ENCODE measurements around the gene ST6GALNAC1.

DNA sequence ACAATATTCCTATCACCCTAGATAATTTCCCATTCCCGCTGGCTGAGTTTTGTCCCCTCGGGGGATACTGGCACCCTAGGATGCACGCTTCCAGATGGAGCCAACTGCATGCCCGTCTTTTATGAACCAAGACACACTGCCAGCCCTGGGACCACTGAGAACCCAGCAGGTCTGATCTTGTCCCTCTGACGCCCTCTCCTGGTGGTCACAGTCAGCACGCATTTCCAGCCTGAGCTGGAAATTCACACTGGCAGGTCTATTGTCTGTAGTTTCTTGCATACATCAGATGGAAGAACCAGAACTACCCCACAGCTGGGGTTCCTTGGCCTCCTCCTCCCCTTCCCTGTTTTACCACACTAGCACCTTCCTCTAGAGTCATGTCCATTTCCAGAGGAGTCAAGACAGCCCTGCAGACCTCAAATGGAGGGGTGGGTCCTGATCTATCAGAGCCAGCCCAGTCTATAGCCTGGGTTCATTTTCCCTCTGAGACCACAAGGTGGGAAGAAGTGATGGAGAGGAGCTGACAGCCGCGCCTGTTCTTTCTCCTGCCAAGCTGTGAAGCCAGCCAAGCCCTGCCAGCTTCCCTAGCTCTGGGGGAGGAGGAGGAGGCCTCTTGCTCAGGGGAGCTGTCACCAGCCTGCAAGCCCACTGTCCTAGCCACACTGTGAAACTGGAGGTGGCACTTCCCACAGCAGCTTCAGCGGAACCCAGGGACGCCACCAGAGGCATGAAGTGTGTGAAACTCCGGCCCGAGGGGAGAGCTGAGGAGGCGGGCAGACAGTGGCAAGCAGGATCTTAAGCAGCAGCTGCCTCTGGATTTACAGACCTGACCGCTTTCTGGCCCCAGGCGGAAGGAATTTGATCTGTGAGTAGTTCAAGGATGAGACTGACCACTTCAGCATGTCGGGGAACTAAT lies 37.9 kb upstream of the ST6GALNAC1 start:
- TF ChIP-seq POLR2AphosphoS5 (IDR thresholded peaks at IDR 0.05; ENCODE audit: low read depth, low read length) = no peak
- no peak for TF ChIP-seq POLR2A (IDR thresholded peaks at IDR 0.05; ENCODE audit: low read depth, low read length)

Measured in GM12892 (cell line).